Skin of body (tissue), 2 donors: ENCODE measurements around the gene HOXD8. TPM values are rescaled to one million over a fixed set of nuclear protein-coding genes. Genes with fewer than 3 reads are reported as not detected.

Experiments
- DNase-seq: peaks from one replicate; lab custom pipeline; 2025; lab: John Stamatoyannopoulos, UW
- total RNA-seq: library from RNA; depleted of rRNA; stranded (reverse); fragments of >200 nt; gene quantifications from one replicate; pipeline ENCODE4 v1.2.3, GENCODE V29; 2014

The HOXD8 gene
- total RNA-seq, 1 donor from 2014 or later = 17.0 TPM

DNA sequence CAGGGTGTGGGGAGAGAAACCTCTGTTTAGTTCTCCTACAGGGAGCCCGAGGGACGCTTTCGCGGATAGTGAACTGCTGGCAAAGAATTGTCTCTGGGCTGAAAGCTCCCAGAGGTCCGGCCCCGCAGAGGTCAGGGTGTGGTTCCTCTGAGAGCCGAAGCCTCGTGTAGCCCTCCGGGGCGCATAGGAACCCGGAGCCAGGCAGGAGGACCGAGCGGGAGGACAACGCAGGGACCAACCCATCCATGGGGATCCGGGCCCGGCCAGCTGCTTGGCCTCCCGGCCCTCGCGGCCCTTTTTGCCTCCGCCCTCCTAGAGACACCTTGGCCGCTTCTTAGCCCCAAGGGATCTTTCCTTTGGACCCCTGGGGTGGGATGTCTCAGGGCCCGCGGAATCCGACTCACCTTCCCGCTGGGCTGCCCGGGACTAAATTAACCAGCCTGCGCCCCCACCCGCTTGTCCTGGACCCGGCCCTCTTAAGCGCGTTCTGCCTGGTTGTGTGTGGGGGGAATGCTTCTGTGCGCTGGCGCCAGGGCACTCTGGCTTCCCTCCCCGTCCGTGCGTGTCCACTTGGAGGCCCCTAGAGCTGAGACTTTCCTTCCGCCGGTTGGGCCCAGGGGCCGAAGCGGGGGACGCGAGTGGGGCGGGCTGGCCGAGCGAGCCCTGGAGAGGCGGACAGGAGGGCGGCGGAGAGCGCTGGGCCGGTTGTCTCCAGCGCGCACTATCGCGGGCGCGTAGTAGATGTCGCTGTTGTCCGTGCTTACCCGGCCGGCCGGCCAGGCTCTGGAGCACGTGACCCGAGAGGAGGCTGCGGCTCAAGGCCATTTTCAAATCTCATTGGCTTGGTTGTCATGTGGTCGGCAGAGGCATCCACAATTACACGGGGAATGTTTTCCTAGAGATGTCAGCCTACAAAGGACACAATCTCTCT lies 13.4 kb upstream of the HOXD8 start, which contains the start of gene HOXD10:
Gene HOXD10, plus strand, starts transcription at position 896 of the 931 bp plus-strand sequence. CDS start 56 bp downstream, outside the sequence.
- DNase-seq = no peak

GRCh38 chr2:176117162-176117822 lies 12.2 kb upstream of the HOXD8 start:
- no peak for DNase-seq

GRCh38 chr2:176117823-176118371 lies 11.6 kb upstream of the HOXD8 start:
- DNase-seq = no peak

DNA sequence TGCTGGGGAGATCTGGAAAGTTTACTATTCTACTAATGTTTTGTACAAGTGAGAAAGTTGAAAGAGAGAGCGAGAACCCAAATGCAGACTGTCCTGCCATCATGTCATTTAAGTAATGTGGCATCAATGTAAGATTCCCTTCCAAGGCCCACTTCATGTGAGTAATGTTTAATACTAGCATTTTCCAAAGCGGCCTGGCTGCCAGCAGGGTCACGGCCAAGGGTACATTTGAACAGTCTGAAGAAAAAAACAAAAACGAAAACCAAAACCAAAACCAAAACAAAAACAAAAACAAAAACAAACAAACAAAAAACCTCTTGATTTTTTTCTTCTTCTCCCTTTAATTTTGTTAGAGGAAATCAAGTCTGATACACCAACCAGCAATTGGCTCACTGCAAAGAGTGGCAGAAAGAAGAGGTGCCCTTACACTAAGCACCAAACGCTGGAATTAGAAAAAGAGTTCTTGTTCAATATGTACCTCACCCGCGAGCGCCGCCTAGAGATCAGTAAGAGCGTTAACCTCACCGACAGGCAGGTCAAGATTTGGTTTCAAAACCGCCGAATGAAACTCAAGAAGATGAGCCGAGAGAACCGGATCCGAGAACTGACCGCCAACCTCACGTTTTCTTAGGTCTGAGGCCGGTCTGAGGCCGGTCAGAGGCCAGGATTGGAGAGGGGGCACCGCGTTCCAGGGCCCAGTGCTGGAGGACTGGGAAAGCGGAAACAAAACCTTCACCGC lies 10.7 kb upstream of the HOXD8 start:
- no peak for DNase-seq

GRCh38 chr2:176120364-176121189 lies 8.9 kb upstream of the HOXD8 start:
- no peak for DNase-seq

- DNase-seq = no peak
Observed at GRCh38 chr2:176121190-176122051, 8.1 kb upstream of the HOXD8 start.

- DNase-seq = peak; percentile 62
Observed at GRCh38 chr2:176122052-176122682, 7.3 kb upstream of the HOXD8 start.

- DNase-seq = no peak
Observed at GRCh38 chr2:176122683-176123410, 6.7 kb upstream of the HOXD8 start, which contains the start of gene HOXD9. Gene HOXD9 (plus strand): TSS chr2:176122719. CDS start chr2:176122769, 50 bp downstream.

DNA sequence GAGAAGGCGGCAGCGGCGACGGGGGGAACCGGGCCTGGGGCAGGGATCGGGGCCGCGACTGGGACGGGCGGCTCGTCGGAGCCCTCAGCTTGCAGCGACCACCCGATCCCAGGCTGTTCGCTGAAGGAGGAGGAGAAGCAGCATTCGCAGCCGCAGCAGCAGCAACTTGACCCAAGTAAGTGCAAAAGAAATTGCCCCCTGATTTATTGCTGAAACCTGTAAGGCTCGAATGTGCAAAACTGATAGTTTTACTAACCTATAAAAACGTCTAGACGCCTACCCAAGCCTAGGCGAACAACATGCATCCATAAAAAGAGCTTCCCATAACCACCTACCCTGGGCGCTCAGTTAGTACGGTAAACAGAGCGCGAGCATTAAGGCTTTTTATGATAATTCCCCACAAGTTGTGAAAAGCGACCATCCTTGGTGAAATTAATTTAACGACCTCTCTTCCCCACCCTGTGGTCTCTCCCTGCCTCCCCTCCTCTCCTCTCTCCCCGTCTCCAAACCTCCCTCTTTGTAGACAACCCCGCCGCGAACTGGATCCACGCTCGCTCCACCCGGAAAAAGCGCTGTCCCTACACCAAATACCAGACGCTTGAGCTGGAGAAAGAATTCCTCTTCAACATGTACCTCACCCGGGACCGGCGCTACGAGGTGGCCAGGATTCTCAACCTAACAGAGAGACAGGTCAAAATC lies 5.9 kb upstream of the HOXD8 start:
- no peak for DNase-seq

- no peak for DNase-seq
Observed at GRCh38 chr2:176124110-176124946, 5.2 kb upstream of the HOXD8 start.

DNA sequence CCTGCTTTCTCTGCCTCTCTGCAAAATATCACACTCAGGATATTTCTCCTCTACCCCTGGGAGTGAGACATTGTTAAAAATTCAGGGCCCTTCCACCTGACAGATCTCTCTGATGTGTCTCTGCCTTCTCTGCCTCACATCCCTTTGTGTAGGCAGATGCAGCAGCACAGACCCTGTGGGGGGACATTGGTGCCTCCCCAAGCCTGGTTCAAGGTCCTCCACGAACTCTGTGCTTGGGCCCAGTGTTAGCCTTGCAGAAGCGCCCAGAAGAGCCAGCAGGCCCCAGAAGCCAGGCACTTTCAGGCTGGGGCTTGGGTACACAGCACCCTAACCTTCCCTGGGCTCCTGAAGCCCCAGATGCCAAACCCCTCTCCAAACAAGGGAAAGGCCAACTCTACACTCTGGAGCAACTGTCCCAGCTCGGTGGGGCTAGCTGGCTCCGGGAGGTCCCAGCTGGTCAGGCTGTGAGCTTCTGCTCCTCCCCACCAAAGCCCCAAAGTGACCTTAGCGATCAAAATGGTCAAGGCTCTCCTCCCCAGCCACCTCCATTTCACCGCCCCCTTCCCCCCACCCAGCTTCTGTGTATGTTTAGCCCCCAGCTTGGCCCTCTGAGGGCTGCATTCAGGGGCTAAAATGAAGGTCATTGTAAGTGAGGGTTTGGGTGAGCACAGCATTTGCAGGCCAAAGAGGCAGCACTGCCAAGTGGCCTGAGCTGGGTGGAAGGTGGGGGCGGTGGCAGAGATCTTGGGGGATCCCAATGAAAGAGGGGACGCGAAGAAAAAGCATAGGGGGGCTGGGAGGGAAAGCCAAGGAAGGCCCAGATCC lies 4.3 kb upstream of the HOXD8 start:
- DNase-seq = no peak

DNA sequence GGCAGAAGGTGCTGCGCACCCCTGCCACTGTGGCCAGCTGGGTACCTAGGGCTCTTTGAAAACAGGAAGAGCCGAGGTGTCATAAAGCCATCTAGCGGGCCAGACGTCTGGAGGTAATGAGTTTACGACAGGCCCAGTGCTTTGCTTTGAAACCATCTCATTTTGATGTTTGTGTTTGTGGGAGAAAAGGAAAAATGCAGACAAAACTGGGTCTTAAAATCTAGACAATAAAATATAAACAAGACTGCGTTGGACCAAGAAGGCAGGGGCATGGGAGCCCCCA lies 3.8 kb upstream of the HOXD8 start:
- no peak for DNase-seq

- peak; percentile 68 for DNase-seq
Observed at GRCh38 chr2:176126929-176127773, 2.4 kb upstream of the HOXD8 start.

GRCh38 chr2:176127774-176128072 lies 1.8 kb upstream of the HOXD8 start:
- peak; percentile 29 for DNase-seq
